HG03135 (cell line): ENCODE measurements around the gene P4HA3.
"Not testable (repeated sequence)": the region's sequence is repeated elsewhere in the genome, so short reads cannot be mapped to it uniquely, and the experiment has no call there.

ENCODE experiments used
- ATAC-seq: cut with Tn5 transposase; IDR thresholded peaks from one replicate; pipeline ENCODE4 v1.9.1; 2021; ENCODE audit warnings: mild to moderate bottlenecking, moderate library complexity; ENCODE audit not compliant: unreplicated experiment

Gene P4HA3

GRCh38 chr11:74311352-74311926 is at the start of gene P4HA3:
TSS of gene P4HA3 (minus strand) at chr11:74311640. CDS start at chr11:74311611, 29 bp downstream.
- ATAC-seq, result no peak

- no peak for ATAC-seq
These were observed 46.0 kb upstream of the P4HA3 start for GRCh38 chr11:74357449-74357848.

- no peak for ATAC-seq
These were observed 44.2 kb upstream of the P4HA3 start for GRCh38 chr11:74355626-74356025.

DNA sequence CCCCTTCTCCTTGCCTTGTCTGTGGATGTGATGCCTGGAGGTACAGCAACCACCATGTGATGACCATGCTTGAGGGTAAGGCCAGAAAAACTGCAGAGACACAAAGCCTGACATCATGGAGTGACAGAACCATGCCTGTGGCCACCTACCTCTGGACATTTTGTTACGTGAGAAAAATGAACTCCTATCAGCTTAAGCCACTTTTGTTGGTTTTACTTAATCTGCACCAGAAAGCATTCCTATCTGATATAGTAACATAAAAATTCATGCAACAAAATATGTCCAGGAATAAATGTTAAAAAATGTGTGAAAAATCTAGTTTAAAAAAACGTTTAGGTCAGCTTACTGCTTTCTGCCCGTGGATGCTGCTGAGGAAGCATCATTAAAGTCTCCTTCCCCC is 42.6 kb upstream of the P4HA3 start:
- no peak for ATAC-seq

GRCh38 chr11:74347381-74347780 is 35.9 kb upstream of the P4HA3 start:
- no peak for ATAC-seq

DNA sequence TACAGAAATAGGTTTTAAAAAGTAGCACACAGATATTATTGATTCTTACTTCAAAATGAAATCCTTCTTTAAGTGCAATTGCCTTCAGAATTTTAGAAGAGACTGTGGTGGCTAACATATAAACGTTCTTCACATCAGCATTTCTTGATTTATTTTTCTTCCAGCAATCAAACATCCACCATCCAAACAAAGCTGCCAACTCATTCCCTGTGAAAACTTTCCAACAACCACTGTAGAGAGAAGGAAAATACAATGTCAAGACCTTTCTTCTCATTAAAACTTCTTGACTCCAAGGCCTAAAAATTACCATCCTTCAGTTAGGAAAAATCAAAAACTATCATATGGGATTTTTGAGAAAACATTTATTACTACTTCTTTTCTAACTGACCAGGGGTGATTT is 34.0 kb upstream of the P4HA3 start:
- ATAC-seq, result no peak

DNA sequence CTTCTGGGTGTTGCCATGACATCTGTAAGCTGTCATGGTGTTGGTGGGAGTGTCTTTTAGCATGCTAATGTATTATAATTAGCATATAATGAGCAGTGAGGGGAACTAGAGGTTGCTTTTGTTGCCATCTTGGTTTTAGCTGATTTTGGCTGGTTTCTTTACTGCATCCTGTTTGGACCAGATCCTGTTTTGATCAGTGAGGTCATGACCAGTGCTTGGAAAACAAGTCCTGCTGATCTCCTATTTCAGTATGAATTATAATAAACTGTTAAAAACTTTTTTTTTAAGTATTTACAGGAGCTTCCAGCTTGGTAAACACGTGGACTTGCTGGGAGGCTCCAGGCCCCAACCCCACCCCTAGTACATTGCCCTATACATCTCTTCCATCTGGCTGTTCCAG is 30.5 kb upstream of the P4HA3 start:
- no peak for ATAC-seq

- no peak for ATAC-seq
These were observed 28.2 kb upstream of the P4HA3 start for GRCh38 chr11:74339619-74340018.

- ATAC-seq, result no peak
These were observed 27.5 kb upstream of the P4HA3 start for GRCh38 chr11:74338963-74339362.

DNA sequence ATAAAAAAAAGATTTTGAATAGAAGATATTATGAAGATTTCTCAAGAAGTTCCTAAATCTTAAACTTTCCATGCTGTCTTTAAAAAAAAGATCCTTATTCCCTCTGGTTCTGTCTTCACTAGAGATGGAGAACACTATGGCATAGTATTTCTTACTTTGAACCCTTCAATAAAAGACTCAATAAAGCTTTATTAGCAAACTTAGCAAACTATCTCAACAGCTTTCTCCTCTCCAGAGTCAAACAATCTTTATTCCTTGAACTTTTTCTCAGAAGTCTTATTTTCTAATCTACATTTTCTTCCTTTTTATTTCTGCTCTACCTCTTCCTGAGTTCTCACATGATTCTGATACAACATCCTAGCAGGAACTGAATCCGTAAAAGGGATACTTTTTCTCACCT is 21.8 kb upstream of the P4HA3 start:
- no peak for ATAC-seq

DNA sequence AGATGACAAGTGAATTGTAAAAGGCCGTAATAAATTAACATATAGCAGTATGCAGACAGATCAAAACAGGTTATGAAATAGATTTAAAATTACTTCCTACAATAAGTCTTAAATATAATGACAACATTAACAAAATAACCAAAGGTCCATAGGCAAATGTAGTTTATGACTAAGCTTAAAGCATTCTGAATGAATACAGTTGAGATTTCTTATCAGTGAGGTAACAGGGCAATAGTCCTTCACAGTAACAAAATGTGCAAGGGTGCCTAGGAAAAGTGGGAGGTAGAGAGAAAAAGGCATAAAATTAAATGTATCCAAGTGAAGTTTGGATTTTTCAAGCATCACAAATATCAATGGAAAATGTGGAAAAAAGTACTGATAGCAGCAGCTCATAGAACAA is 20.9 kb upstream of the P4HA3 start:
- ATAC-seq, result no peak

- not testable (repeated sequence) for ATAC-seq
These were observed 19.6 kb upstream of the P4HA3 start for GRCh38 chr11:74331000-74331399.

GRCh38 chr11:74330075-74330858 is 18.8 kb upstream of the P4HA3 start:
- no peak for ATAC-seq

GRCh38 chr11:74327076-74327475 is 15.6 kb upstream of the P4HA3 start:
- no peak for ATAC-seq

GRCh38 chr11:74326665-74327064 is 15.2 kb upstream of the P4HA3 start:
- no peak for ATAC-seq

- ATAC-seq, result no peak
These were observed 14.5 kb upstream of the P4HA3 start for GRCh38 chr11:74325649-74326645.

- ATAC-seq, result no peak
These were observed 11.2 kb upstream of the P4HA3 start for GRCh38 chr11:74322667-74323066.

- ATAC-seq, result no peak
These were observed 10.2 kb upstream of the P4HA3 start for GRCh38 chr11:74321487-74322188.

DNA sequence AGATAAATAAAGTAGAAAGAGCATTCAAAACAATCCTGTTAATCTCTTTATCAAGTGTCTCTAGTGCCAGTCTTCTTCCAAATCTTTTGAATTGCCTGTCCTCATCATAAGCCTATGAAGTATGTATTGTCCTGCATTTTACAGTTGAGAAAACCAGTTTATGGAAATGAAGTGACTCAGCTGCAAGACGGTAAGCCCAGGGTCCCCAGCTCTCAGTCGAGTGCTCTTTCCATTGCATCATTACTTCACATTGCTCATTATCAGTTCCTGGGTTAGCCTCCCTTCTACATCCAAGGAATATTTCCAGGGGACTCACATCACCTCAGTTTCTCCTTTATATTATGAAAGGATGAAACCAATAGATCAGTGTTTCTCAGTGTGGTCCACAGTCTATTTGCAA is 9.1 kb upstream of the P4HA3 start:
- no peak for ATAC-seq

GRCh38 chr11:74319139-74319816 is 7.8 kb upstream of the P4HA3 start:
- ATAC-seq, result no peak
